ENCODE results near the gene CCL27.

Gene CCL27, protein sequence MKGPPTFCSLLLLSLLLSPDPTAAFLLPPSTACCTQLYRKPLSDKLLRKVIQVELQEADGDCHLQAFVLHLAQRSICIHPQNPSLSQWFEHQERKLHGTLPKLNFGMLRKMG

GRCh38 chr9:34662526-34663302 lies at the start of gene CCL27:
TSS of gene CCL27 (minus strand) at chr9:34662657. CDS start at chr9:34662633, 24 bp downstream.
- no peak for DNase-seq (ENCODE audit: low spot score)

- no peak for DNase-seq (ENCODE audit: low spot score)
Observed at GRCh38 chr9:34712140-34712539, 49.7 kb upstream of the CCL27 start.

- DNase-seq (ENCODE audit: low spot score): no peak
Observed at GRCh38 chr9:34710023-34710422, 47.6 kb upstream of the CCL27 start, which contains the start of gene CCL21. TSS of gene CCL21 (minus strand) at chr9:34710136. CDS start at chr9:34710066, 70 bp downstream.

GRCh38 chr9:34709196-34709978 lies 46.9 kb upstream of the CCL27 start:
- no peak for DNase-seq (ENCODE audit: low spot score)

DNA sequence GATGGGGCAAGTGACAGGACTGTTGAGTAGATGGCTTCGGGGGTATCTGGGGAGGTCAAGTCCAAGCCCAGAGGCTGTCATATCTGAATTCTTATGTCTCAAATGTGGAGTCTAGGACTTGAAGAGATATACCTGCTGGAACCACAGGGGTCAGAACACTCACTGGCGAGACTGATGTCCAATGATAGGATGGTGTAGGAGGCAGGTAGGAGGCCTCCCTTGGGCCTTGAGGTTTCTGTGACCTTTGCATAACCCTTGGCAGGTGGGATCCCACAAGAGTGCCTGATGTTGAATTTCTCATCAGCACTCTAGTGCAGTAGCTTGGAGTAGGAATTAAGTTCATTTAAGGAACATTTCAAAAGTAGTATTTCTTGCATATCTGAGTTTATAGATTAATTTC lies 44.7 kb upstream of the CCL27 start:
- DNase-seq (ENCODE audit: low spot score): no peak

GRCh38 chr9:34701769-34702736 lies 39.6 kb upstream of the CCL27 start:
- DNase-seq (ENCODE audit: low spot score): peak; percentile 83

GRCh38 chr9:34701023-34701768 lies 38.7 kb upstream of the CCL27 start:
- peak; percentile 82 for DNase-seq (ENCODE audit: low spot score)

- DNase-seq (ENCODE audit: low spot score): no peak
Observed at GRCh38 chr9:34694811-34695210, 32.4 kb upstream of the CCL27 start.

- no peak for DNase-seq (ENCODE audit: low spot score)
Observed at GRCh38 chr9:34693560-34693959, 31.1 kb upstream of the CCL27 start.

DNA sequence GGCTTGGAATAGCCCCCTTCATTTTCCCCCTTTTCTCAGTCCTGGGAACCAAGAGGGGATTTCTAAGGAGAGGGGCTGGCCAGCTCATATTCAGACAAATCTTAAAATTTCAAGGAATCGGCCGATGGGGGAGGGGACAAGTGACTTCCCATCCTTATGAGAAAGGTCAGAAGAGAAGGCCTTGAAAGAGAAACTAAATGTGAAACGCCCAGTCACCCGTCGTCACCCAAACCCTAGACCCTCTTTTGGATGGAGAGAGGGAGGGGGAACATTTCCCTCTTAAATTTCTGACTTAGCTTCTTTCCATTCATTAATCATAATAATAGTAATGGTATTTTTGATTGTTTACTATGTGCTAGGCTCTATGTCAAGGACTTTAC lies 29.5 kb upstream of the CCL27 start:
- no peak for DNase-seq (ENCODE audit: low spot score)

GRCh38 chr9:34690983-34691935 lies 28.8 kb upstream of the CCL27 start, which contains the start of gene CCL19:
TSS of gene CCL19 (minus strand) at chr9:34691276. CDS start at chr9:34691139, 137 bp downstream.
- no peak for DNase-seq (ENCODE audit: low spot score)

- DNase-seq (ENCODE audit: low spot score): no peak
Observed at GRCh38 chr9:34689512-34689911, 27.1 kb upstream of the CCL27 start.

- DNase-seq (ENCODE audit: low spot score): no peak
Observed at GRCh38 chr9:34689116-34689470, 26.6 kb upstream of the CCL27 start.

DNA sequence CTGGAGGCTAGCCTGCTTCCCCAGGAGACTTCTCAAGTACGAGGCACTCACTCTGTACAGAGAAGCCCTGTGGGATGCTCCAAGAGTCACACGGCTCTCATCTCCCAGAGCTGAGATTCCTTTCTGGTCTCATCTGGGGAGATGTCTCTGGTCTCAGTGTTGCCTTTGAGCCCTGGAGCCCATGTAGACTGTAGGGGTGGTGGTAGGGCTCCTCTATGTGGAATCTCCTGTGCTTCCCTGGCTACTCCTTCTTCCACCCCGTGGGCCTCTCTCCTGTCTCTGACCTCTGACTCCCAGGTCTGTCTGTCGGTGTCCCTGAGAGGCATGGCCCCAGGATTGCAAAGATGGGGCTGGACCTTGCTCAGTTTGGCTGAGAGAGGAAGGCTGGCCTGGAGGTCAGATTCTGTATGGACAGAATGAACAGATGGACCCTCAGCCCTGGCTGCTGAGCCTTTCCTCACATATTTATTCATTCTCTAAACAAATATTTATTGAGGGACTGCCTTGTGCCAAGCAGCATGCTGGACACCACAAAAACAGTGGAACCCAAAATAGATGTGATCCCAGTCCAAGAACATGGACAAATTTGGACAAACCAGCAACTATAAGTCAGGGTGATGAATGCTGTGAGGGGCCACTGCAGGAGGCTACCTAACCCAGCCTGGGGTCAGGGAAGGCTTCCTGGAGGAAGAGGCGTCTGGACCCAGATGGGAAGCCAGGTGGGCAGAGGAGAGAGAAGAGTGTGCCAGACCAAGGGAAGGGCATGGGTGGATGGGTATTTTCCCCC lies 26.1 kb upstream of the CCL27 start:
- DNase-seq (ENCODE audit: low spot score): no peak

DNA sequence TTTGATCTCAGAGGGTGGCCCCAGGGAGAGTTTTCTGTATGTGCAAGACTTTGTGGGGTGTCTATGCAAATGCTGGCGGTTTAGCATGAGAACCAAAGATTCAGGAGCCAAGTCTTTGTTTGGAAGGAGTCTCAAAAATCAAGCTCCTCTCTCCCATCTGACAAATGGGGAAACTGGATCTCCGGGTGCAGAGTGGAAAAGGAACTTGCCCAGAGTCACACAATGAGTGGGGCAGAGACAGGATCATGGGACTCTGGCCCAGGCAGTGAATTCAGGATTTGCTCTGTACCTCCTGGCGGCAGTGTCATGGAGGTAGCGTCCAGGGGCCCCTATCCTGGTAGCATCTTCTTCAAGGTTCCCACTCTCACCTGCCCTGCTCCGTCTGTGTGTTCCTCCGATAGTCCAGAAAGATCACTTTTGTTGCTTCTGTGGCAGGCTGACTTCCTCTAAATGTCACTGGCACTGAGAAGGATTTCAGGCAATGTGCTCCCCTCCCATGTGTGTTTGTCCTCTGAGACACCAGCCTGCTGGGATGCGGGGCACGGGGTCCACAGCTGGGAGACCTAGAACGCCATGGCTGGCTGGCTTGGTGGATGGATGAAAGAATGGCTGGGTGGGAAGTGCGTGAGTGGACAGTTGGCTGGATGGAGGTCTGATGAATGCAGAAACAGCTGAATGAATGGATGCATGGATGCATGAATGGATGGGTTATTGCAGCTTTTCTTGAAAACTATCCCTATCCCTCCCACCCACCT lies 25.0 kb upstream of the CCL27 start:
- no peak for DNase-seq (ENCODE audit: low spot score)

- DNase-seq (ENCODE audit: low spot score): no peak
Observed at GRCh38 chr9:34686732-34687131, 24.3 kb upstream of the CCL27 start.

- DNase-seq (ENCODE audit: low spot score): no peak
Observed at GRCh38 chr9:34686231-34686630, 23.8 kb upstream of the CCL27 start.

DNA sequence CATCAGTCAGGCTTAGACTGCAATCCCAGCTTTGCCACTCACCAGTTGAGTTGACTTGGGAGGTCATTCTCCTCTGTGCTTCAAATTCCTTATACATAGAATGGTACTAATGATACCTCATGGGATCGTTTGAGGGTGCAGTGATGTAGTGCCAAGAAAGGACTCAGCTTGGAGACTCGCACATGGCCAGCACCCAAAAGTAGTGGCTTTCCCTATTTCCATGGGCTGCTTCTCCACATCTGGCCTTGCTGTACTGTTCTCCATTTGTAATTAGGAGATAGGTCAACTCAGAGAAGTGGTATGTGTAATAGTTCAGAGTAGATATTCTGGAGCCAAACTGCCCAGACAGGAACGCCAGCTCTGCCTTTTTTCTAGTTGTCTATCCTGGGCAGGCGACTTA lies 23.1 kb upstream of the CCL27 start:
- DNase-seq (ENCODE audit: low spot score): no peak

All from germinal center (tissue), 1 donor.